Measurements from ENCODE around the gene LUZP2.

- TF ChIP-seq, protein P1, sequence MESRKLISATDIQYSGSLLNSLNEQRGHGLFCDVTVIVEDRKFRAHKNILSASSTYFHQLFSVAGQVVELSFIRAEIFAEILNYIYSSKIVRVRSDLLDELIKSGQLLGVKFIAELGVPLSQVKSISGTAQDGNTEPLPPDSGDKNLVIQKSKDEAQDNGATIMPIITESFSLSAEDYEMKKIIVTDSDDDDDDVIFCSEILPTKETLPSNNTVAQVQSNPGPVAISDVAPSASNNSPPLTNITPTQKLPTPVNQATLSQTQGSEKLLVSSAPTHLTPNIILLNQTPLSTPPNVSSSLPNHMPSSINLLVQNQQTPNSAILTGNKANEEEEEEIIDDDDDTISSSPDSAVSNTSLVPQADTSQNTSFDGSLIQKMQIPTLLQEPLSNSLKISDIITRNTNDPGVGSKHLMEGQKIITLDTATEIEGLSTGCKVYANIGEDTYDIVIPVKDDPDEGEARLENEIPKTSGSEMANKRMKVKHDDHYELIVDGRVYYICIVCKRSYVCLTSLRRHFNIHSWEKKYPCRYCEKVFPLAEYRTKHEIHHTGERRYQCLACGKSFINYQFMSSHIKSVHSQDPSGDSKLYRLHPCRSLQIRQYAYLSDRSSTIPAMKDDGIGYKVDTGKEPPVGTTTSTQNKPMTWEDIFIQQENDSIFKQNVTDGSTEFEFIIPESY (IDR thresholded peaks at IDR 0.05; ENCODE audit: borderline replicate concordance, low read depth), result no peak
- no peak for TF ChIP-seq CHD2 (IDR thresholded peaks at IDR 0.05; ENCODE audit: low read length, partially characterized antibody)
- TF ChIP-seq YY1 (IDR thresholded peaks at IDR 0.05; ENCODE audit: low read depth), result no peak
- TF ChIP-seq EZH2phosphoT487 (IDR thresholded peaks at IDR 0.05; ENCODE audit: borderline replicate concordance, low read depth), result no peak
- no peak for TF ChIP-seq GABPA (IDR thresholded peaks at IDR 0.05; ENCODE audit: low read depth)
- TF ChIP-seq EP300 (IDR thresholded peaks at IDR 0.05; ENCODE audit: borderline replicate concordance in 1 of 2, low read depth in 1 of 2, low read length in 1 of 2), result no peak
Observed at GRCh38 chr11:24903555-24903954, 406.7 kb downstream of the LUZP2 start.

Measured in SK-N-SH (cell line).